ENCODE data around the gene SSBP4. TPM values are rescaled to one million over a fixed set of nuclear protein-coding genes. Genes with fewer than 3 reads are reported as not detected.
A peak's percentile ranks its signal among the peaks of the same experiment; 100 is the strongest.

Gene SSBP4
- total and polyA plus RNA-seq, 9 of the 15 experiments (the other 6 are each of a cell fraction or from before 2014, with no cell fraction given) = 1.1 to 189 (median 39.0) TPM

- 0 out of 2 replicates have a peak, but pooled peaks have one; percentile 65 for TF ChIP-seq AFF4 (CRISPR knock-in tag; IDR thresholded peaks at IDR 0.05)
- TF ChIP-seq ZNF324 (CRISPR knock-in tag; IDR thresholded peaks at IDR 0.05) = no peak
- TF ChIP-seq E2F3 (CRISPR knock-in tag; IDR thresholded peaks at IDR 0.05) = no peak
- 0 out of 2 replicates have a peak, but pooled peaks have one; percentile 75 for TF ChIP-seq KAT7 (CRISPR knock-in tag; IDR thresholded peaks at IDR 0.05; ENCODE audit: borderline replicate concordance)
- peak; percentile 71 for TF ChIP-seq SMAD1 (IDR thresholded peaks at IDR 0.05; ENCODE audit: low read depth, low read length, partially characterized antibody)
- TF ChIP-seq NONO (IDR thresholded peaks at IDR 0.05; ENCODE audit: low read depth in 2 of 2, low read length in 1 of 2) = 0 out of 4 replicates have a peak, but pooled peaks of 1 of the 2 experiments have one; percentile 32
- no peak for TF ChIP-seq ZNF644 (tag; IDR thresholded peaks at IDR 0.05; ENCODE audit: low read depth)
- no peak for TF ChIP-seq ZBTB7A (IDR thresholded peaks at IDR 0.05; ENCODE audit: borderline replicate concordance, control insufficient read depth, low read depth, low read length)
- TF ChIP-seq HMG20A (CRISPR knock-in tag; conservative IDR thresholded peaks at IDR 0.05) = no peak
- TF ChIP-seq ETS1 (conservative IDR thresholded peaks at IDR 0.05; ENCODE audit: control insufficient read depth, low read depth, low read length) = no peak
- TF ChIP-seq CEBPG (CRISPR knock-in tag; IDR thresholded peaks at IDR 0.05) = peak; percentile 90
- peak in 1 of 2 experiments; percentile 52; a peak in 1 of 4 replicates for TF ChIP-seq CEBPG (tag; conservative IDR thresholded peaks at IDR 0.05 in 1 of 2, IDR thresholded peaks at IDR 0.05 in 1 of 2)
- TF ChIP-seq RNF219 (CRISPR knock-in tag; IDR thresholded peaks at IDR 0.05) = peak; percentile 47; the same call in 1 of the 2 replicates
- no peak for TF ChIP-seq ZNF696 (CRISPR knock-in tag; conservative IDR thresholded peaks at IDR 0.05)
- 0 out of 2 replicates have a peak, but pooled peaks have one; percentile 18 for TF ChIP-seq HOXB6 (CRISPR knock-in tag; IDR thresholded peaks at IDR 0.05; ENCODE audit: borderline replicate concordance)
- peak; percentile 57 for TF ChIP-seq SP1 (CRISPR knock-in tag; IDR thresholded peaks at IDR 0.05)
- TF ChIP-seq ZFP36 (IDR thresholded peaks at IDR 0.05; ENCODE audit: low read depth, low read length, partially characterized antibody) = no peak
- no peak for TF ChIP-seq SMARCC2 (IDR thresholded peaks at IDR 0.05; ENCODE audit: low read depth)
- TF ChIP-seq GABPB1 (CRISPR knock-in tag; IDR thresholded peaks at IDR 0.05) = 0 out of 2 replicates have a peak, but pooled peaks have one; percentile 2
These were observed 32.5 kb upstream of the SSBP4 start (continued) for GRCh38 chr19:18386543-18387271.

Data from K562 (cell line).